Measurements from ENCODE around the gene ZNF316.

DNA sequence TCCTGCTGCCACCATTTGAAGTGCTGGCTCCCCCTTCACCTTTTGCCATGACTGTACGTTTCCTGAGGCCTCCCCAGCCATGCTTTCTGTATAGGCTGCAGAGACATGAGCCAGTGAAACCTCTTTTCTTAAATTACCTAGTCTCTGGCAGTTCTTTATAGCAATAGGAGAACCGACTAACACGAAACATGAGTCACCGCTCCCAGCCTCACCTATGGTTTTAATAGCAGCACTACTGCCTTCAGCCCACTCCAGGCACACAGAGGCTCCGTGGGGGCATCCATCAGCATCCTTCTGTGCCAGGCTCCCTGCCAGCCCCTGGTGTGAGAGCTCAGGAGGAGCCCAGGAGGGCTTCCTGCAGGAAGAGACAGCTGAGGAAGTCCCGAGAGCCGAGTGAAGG is 5.5 kb upstream of the ZNF316 start:
- TF ChIP-seq, protein P1, sequence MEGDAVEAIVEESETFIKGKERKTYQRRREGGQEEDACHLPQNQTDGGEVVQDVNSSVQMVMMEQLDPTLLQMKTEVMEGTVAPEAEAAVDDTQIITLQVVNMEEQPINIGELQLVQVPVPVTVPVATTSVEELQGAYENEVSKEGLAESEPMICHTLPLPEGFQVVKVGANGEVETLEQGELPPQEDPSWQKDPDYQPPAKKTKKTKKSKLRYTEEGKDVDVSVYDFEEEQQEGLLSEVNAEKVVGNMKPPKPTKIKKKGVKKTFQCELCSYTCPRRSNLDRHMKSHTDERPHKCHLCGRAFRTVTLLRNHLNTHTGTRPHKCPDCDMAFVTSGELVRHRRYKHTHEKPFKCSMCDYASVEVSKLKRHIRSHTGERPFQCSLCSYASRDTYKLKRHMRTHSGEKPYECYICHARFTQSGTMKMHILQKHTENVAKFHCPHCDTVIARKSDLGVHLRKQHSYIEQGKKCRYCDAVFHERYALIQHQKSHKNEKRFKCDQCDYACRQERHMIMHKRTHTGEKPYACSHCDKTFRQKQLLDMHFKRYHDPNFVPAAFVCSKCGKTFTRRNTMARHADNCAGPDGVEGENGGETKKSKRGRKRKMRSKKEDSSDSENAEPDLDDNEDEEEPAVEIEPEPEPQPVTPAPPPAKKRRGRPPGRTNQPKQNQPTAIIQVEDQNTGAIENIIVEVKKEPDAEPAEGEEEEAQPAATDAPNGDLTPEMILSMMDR (IDR thresholded peaks at IDR 0.05): no peak
- TF ChIP-seq POLR2A (IDR thresholded peaks at IDR 0.05) (no peak), POLR2AphosphoS5 (IDR thresholded peaks at IDR 0.05) (no peak)
